ENCODE results near the gene BID.
"Not testable (repeated sequence)": the region's sequence is repeated elsewhere in the genome, so short reads cannot be mapped to it uniquely, and the experiment has no call there.

The BID gene

DNA sequence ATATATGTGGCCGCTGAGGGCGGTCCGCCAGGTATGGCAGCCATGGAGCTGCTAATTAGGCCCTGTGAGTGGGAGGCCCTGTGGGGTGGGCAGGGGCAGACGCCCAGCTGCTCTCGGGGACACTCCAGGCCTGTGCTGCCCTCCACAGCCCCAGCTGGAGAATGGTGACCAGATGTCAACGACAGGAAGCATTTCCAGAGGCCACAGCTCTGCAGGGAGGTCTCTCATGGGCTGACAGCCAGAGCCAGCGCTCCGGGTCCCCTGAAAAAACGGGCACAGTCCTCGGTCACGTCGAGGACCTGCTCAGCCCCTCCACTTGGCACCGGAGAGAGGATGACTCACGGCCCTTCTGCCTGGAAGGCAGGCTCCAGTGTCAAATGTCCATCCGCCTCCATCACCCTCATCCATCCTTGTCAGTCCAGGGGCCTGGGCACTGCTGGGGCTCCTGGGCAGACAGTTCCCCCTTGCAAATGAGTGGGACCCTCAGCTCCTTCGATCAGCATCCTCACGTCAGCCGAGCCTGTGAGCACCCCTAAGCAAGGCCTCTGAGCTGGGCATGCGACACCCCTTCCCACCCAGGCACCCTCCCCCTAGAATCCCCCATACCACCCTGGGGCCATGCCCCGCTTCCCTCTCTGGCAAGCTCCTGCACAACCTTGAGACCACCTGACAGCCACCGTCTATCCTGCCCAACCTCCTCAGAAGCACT, 1.9 kb downstream of the BID start:
- peak overlapping the region; percentile 61 for H3K4me3 ChIP-seq (ENCODE audit: low read depth, low read length)
- no peak for DNase-seq (ENCODE audit: low read depth, low spot score)
- in situ Hi-C loops (cut with HindIII; ENCODE audit: low sequenced_read_pairs): no loop called here
- TF ChIP-seq, protein P1, sequence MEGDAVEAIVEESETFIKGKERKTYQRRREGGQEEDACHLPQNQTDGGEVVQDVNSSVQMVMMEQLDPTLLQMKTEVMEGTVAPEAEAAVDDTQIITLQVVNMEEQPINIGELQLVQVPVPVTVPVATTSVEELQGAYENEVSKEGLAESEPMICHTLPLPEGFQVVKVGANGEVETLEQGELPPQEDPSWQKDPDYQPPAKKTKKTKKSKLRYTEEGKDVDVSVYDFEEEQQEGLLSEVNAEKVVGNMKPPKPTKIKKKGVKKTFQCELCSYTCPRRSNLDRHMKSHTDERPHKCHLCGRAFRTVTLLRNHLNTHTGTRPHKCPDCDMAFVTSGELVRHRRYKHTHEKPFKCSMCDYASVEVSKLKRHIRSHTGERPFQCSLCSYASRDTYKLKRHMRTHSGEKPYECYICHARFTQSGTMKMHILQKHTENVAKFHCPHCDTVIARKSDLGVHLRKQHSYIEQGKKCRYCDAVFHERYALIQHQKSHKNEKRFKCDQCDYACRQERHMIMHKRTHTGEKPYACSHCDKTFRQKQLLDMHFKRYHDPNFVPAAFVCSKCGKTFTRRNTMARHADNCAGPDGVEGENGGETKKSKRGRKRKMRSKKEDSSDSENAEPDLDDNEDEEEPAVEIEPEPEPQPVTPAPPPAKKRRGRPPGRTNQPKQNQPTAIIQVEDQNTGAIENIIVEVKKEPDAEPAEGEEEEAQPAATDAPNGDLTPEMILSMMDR (IDR thresholded peaks at IDR 0.05; ENCODE audit: low read depth, low read length): no peak

- TF ChIP-seq, protein P1 (IDR thresholded peaks at IDR 0.05; ENCODE audit: low read depth, low read length): no peak
- no peak for DNase-seq (ENCODE audit: low read depth, low spot score)
- in situ Hi-C loops (cut with HindIII; ENCODE audit: low sequenced_read_pairs): no loop called here
- H3K4me3 ChIP-seq (ENCODE audit: low read depth, low read length): no peak overlapping the region
Observed at GRCh38 chr22:17770180-17771077, 3.8 kb downstream of the BID start.

- TF ChIP-seq, protein P1 (IDR thresholded peaks at IDR 0.05; ENCODE audit: low read depth, low read length): no peak
- H3K4me3 ChIP-seq (ENCODE audit: low read depth, low read length): no peak overlapping the region
- in situ Hi-C loops (cut with HindIII; ENCODE audit: low sequenced_read_pairs): no loop called here
- DNase-seq (ENCODE audit: low read depth, low spot score): no peak
Observed at GRCh38 chr22:17769716-17770082, 4.6 kb downstream of the BID start.

- H3K4me3 ChIP-seq (ENCODE audit: low read depth, low read length): no peak overlapping the region
- TF ChIP-seq, protein P1 (IDR thresholded peaks at IDR 0.05; ENCODE audit: low read depth, low read length): no peak
- no peak for DNase-seq (ENCODE audit: low read depth, low spot score)
- in situ Hi-C loops (cut with HindIII; ENCODE audit: low sequenced_read_pairs): no loop called here
Observed at GRCh38 chr22:17769013-17769715, 5.1 kb downstream of the BID start.

DNA sequence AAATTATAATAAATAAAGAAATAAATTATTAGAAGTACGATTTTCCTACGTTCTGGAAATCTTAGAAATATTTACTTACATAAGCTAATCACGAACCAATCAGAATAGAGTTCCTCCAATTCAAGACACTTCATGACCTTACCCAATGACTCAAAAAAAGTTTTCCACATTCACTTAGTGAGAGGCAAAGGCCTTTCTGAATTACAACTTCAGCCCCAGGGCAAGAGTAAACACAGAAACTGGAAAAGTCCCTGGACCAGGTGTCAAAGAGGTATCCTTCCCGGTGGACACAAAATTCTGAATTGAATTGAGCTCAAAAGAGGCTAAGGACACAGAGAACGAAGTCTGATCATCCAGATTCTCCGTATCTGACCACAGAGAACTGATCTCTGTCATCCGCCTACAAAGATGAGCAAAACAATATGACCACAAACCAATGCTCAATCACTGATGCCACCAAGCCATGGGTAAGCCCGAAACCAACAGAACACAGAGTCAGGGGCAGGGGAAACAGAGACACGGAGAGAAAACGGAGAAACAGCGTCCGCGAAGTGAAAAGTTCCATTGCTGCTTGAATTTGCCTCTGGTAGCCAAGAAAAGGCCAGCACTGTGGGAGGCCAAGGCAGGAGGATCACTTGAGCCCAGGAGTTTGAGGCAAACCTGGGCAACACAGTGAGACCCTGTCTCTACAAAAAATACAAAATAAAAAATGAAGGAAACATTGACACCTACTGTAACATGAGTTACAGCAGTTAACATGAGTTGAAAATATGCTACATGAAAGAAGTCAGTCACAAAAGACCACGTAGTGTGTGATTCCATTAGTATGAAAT, 6.8 kb downstream of the BID start:
- in situ Hi-C loops (cut with HindIII; ENCODE audit: low sequenced_read_pairs): no loop called here
- TF ChIP-seq, protein P1 (IDR thresholded peaks at IDR 0.05; ENCODE audit: low read depth, low read length): no peak
- no peak overlapping the region for H3K4me3 ChIP-seq (ENCODE audit: low read depth, low read length)
- no peak for DNase-seq (ENCODE audit: low read depth, low spot score)

DNA sequence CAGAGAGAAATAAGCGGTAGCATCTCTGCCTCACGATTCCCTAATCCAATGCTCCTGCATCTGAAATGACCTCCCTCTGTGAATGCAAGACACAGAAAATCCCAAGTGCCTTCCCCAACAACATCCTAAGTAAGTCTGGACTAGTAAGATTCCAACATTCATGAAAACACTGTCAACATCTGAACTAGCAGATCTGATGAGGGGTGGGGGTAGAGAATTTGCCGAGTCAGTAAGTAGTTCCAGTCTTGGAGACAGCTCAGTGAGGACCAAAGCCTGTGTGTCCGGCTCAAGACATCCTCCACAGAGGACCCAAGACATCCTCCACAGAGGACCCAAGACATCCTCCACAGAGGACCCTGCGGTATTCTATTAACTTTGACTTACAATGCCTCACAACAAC, 9.4 kb downstream of the BID start:
- not testable (repeated sequence) for H3K4me3 ChIP-seq (ENCODE audit: low read depth, low read length); DNase-seq (ENCODE audit: low read depth, low spot score)

More for the DNA sequence above, 9.4 kb downstream of the BID start:
- in situ Hi-C loops (cut with HindIII; ENCODE audit: low sequenced_read_pairs): not testable (repeated sequence)
